PC-3 (cell line): ENCODE measurements around the gene TNNT2. TPM values are rescaled to one million over a fixed set of nuclear protein-coding genes. Genes with fewer than 3 reads are reported as not detected.

Experiments used
- ATAC-seq: fragments of 200-7000 bp; cut with Tn5 transposase; 2 replicates; pipeline ENCODE4 v1.9.1; 2020; ENCODE audit warnings: mild to moderate bottlenecking, moderate library complexity
- BruUV-seq: library from RNA; stranded (reverse); fragments of 400-500 nt; replicated peaks from 2 replicates; lab custom pipeline; 2021; lab: Mats Ljungman, UMichigan
- CTCF ChIA-PET: fragments of 300-600 bp; sonication (Branson Sonifier 250); formaldehyde crosslinking; loops from one replicate; lab custom pipeline; 2022; ENCODE audit warnings: antibody characterized with exemption; lab: Charles Lee
- POLR2A ChIA-PET: fragments of 300-600 bp; sonication (Branson Sonifier 250); formaldehyde crosslinking; loops from one replicate; lab custom pipeline; 2022; ENCODE audit warnings: antibody characterized with exemption; ENCODE audit not compliant: unreplicated experiment; lab: Charles Lee
- DNase-seq: peaks from one replicate; pipeline ENCODE4 v3.0.0-alpha.2; 2015
- H2AFZ ChIP-seq: fragments of 300-600 bp; sonication (generic); 2 replicates; pipeline ENCODE4 v1.6.0; 2016; ENCODE audit warnings: antibody characterized with exemption, low read length
- H3F3A ChIP-seq: fragments of 300-600 bp; sonication (generic); one replicate; pipeline ENCODE4 v1.6.0; 2017; ENCODE audit warnings: antibody characterized with exemption, low read length, control low read depth, mild to moderate bottlenecking; ENCODE audit not compliant: unreplicated experiment
- H3K27ac ChIP-seq: fragments of 300-600 bp; sonication (generic); 2 replicates; pipeline ENCODE4 v1.5.1; 2016; ENCODE audit warnings: mild to moderate bottlenecking, low read length
- H3K27me3 ChIP-seq: fragments of 300-600 bp; sonication (generic); 2 replicates; pipeline ENCODE4 v1.6.1; 2016; ENCODE audit warnings: low read length, mixed read lengths
- H3K36me3 ChIP-seq: fragments of 300-600 bp; sonication (generic); 2 replicates; pipeline ENCODE4 v1.6.1; 2016; ENCODE audit warnings: low read depth, mixed run types, low read length, mixed read lengths
- H3K4me1 ChIP-seq: fragments of 300-600 bp; sonication (generic); 2 replicates; pipeline ENCODE4 v1.5.1; 2016; ENCODE audit warnings: low read length; ENCODE audit not compliant: insufficient read depth
- H3K4me2 ChIP-seq: fragments of 300-600 bp; sonication (generic); 2 replicates; pipeline ENCODE4 v1.6.0; 2016; ENCODE audit warnings: low read length
- H3K4me3 ChIP-seq: fragments of 300-600 bp; sonication (generic); 2 replicates; pipeline ENCODE4 v1.5.1; 2016; ENCODE audit warnings: mild to moderate bottlenecking, low read length, mixed read lengths
- H3K79me2 ChIP-seq: fragments of 300-600 bp; sonication (generic); 2 replicates; pipeline ENCODE4 v1.6.1; 2017; ENCODE audit warnings: low read length, mixed read lengths
- H3K9ac ChIP-seq: fragments of 300-600 bp; sonication (generic); 2 replicates; pipeline ENCODE4 v1.6.0; 2016; ENCODE audit warnings: mild to moderate bottlenecking, low read length
- H3K9me2 ChIP-seq: fragments of 300-600 bp; sonication (generic); replicated peaks from 2 replicates; pipeline ENCODE4 v1.6.1; 2016; ENCODE audit warnings: mixed run types, low read length, mixed read lengths
- H3K9me3 ChIP-seq: fragments of 300-600 bp; sonication (generic); 2 replicates; pipeline ENCODE4 v1.6.1; 2016; ENCODE audit warnings: low read length, mixed read lengths
- H4K20me1 ChIP-seq: fragments of 300-600 bp; sonication (generic); 2 replicates; pipeline ENCODE4 v1.6.1; 2016; ENCODE audit warnings: low read length, mixed read lengths
- CTCF ChIP-seq: fragments of 300-600 bp; sonication (generic); conservative IDR thresholded peaks from 2 replicates; pipeline ENCODE4 v1.5.1; 2017; ENCODE audit warnings: antibody characterized with exemption, low read depth, mild to moderate bottlenecking, low read length
- EZH2 ChIP-seq: fragments of 300-600 bp; sonication (generic); IDR thresholded peaks from one replicate; pipeline ENCODE4 v1.6.1; 2017; ENCODE audit warnings: antibody characterized with exemption, mild to moderate bottlenecking, low read length; ENCODE audit not compliant: unreplicated experiment
- EZH2phosphoT487 ChIP-seq: fragments of 300-600 bp; sonication (generic); IDR thresholded peaks from 2 replicates; pipeline ENCODE4 v1.6.1; 2018; ENCODE audit warnings: mild to moderate bottlenecking, antibody characterized with exemption, low read length, borderline replicate concordance
- intact Hi-C: fragments of 100-400 bp; cut with micrococcal nuclease; formaldehyde crosslinking; loops from 2 replicates; pipeline ENCODE4 v1.9.0; 2023
- total RNA-seq: library from RNA; depleted of rRNA; stranded (reverse); fragments of >200 nt; gene quantifications from 2 replicates; pipeline ENCODE4 v1.2.3, GENCODE V29; 2014

Gene TNNT2
- total RNA-seq, 1 experiment from 2014 or later, result 1.1 TPM

GRCh38 chr1:201397675-201398074, 20.2 kb upstream of the TNNT2 start:
- CTCF ChIA-PET, result interaction anchor here (0.6 to 1.4 kb wide), 4 partner anchors 12 to 109 kb away, joined by 3 to 4 read pairs (median 3); no protein-coding TSS in a partner anchor
- H3K4me1 ChIP-seq, result peaks cover 52% of the 10 kb centered on the region
- no TSS peak for BruUV-seq
- peak overlapping the region; percentile 92 for H3K9ac ChIP-seq
- H3K9me2 ChIP-seq, result no peaks in the 10 kb centered on the region
- H3K79me2 ChIP-seq, result peaks cover 78% of the 10 kb centered on the region
- H2AFZ ChIP-seq, result no peak overlapping the region
- H3K4me3 ChIP-seq, result peak overlapping the region; percentile 80
- intact Hi-C loops, result loop anchor here (1.0 kb wide), 1 partner anchor 12 kb away; no protein-coding TSS in a partner anchor
- no peaks in the 10 kb centered on the region for H3K9me3 ChIP-seq
- DNase-seq, result peak; percentile 92
- ATAC-seq, result peak; percentile 33
- H3K27me3 ChIP-seq, result no peaks in the 10 kb centered on the region
- H4K20me1 ChIP-seq, result peaks cover 37% of the 10 kb centered on the region
- H3K27ac ChIP-seq, result peak overlapping the region; percentile 73
- peaks cover 13% of the 10 kb centered on the region for H3F3A ChIP-seq
- H3K36me3 ChIP-seq, result peaks cover 3% of the 10 kb centered on the region; the same call in 1 of the 2 replicates
- TF ChIP-seq CTCF (no peak), EZH2phosphoT487 (no peak), EZH2 (no peak)
- peak overlapping the region; percentile 87 for H3K4me2 ChIP-seq
- POLR2A ChIA-PET, result interaction anchor here (0.9 kb wide), 1 partner anchor 22 kb away, joined by 3 read pairs; no protein-coding TSS in a partner anchor

DNA sequence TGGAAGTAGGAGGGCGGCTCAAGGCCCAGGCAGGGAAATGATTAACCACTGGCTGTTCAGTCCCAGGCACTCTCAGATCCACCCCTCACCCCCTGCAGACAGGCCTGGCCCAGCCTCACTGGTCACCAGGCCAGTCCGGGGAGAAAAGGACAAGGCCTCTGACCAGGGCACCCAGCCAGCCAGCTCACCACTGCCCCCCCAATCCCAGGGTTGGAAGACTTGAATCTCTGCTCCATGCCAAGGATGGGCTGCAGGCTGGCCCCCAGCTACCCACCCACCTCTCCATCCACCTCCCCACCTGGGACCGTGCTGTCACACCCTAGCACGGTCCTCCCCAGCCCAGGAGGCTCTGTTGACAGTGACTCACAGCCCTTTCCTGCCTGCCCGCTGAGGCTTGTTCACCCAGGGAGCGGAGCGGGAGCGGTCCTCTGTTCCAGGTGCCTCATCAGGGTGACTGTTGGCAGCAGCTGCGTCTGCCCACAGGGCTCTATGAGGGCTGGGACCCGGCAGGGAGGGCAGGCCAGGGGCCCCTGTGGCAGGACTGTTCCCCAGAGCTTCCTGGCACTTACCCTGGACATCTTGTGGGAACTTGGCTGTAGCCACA, 19.5 kb upstream of the TNNT2 start:
- peaks cover 85% of the 10 kb centered on the region for H3K79me2 ChIP-seq
- ChIA-PET CTCF (interaction anchor here (0.6 to 1.4 kb wide), 4 partner anchors 11 to 108 kb away, joined by 3 to 4 read pairs (median 3); no protein-coding TSS in a partner anchor), POLR2A (interaction anchor here (0.9 to 1.0 kb wide), 2 partner anchors 22 to 113 kb away, joined by 3 to 4 read pairs; no protein-coding TSS in a partner anchor)

More for the DNA sequence above, 19.5 kb upstream of the TNNT2 start:
- Histone ChIP-seq H3F3A (peaks cover 13% of the 10 kb centered on the region), H3K4me2 (peak overlapping the region; percentile 87), H3K9me3 (no peaks in the 10 kb centered on the region), H3K9me2 (no peaks in the 10 kb centered on the region), H3K4me1 (peaks cover 52% of the 10 kb centered on the region), H3K9ac (peak overlapping the region; percentile 26), H2AFZ (no peak overlapping the region), H3K27ac (peak overlapping the region; percentile 73), H3K36me3 (peaks cover 6% of the 10 kb centered on the region; the same call in 1 of the 2 replicates), H3K4me3 (peak overlapping the region; percentile 80), H3K27me3 (no peaks in the 10 kb centered on the region), H4K20me1 (peaks cover 40% of the 10 kb centered on the region)
- intact Hi-C loops, result loop anchor here (1.0 kb wide), 1 partner anchor 12 kb away; no protein-coding TSS in a partner anchor
- ATAC-seq (peak; percentile 89), DNase-seq (peak; percentile 100)
- TF ChIP-seq CTCF (no peak), EZH2 (no peak), EZH2phosphoT487 (no peak)
- BruUV-seq, result no TSS peak
